Suprapubic skin (tissue), 4 donors: ENCODE measurements around the gene MARCO. TPM values are rescaled to one million over a fixed set of nuclear protein-coding genes. Genes with fewer than 3 reads are reported as not detected.

Source experiments
- DNase-seq, 2 donors: peaks; one replicate each; pipeline ENCODE4 v3.0.0-alpha.2; 2019; ENCODE audit warnings: low spot score in 2 of 2
- H3K27ac ChIP-seq: fragments of 200-600 bp; sonication (generic); one replicate; pipeline ENCODE4 v1.5.1; 2019
- H3K27me3 ChIP-seq: fragments of 200-600 bp; sonication (generic); one replicate; pipeline ENCODE4 v1.5.1; 2019
- H3K36me3 ChIP-seq: fragments of 200-600 bp; sonication (generic); one replicate; pipeline ENCODE4 v1.5.1; 2019
- H3K4me1 ChIP-seq: fragments of 200-600 bp; sonication (generic); one replicate; pipeline ENCODE4 v1.5.1; 2019
- H3K4me3 ChIP-seq: fragments of 200-600 bp; sonication (generic); one replicate; pipeline ENCODE4 v1.5.1; 2019; ENCODE audit warnings: mild to moderate bottlenecking
- H3K9me3 ChIP-seq: fragments of 200-600 bp; sonication (generic); one replicate; pipeline ENCODE4 v1.5.1; 2019
- EP300 ChIP-seq: sonication (generic); formaldehyde crosslinking; IDR thresholded peaks from one replicate; pipeline ENCODE4 v1.6.1; 2017; ENCODE audit warnings: antibody characterized with exemption
- POLR2A ChIP-seq, 2 donors: fragments of 450-650 bp; IDR thresholded peaks; one replicate each; pipeline ENCODE4 v1.6.1; 2017; ENCODE audit warnings: antibody characterized with exemption in 2 of 2, mild to moderate bottlenecking in 2 of 2, moderate library complexity in 2 of 2
- POLR2AphosphoS5 ChIP-seq, 3 donors: sonication (generic); formaldehyde crosslinking; IDR thresholded peaks; one replicate each; pipeline ENCODE4 v1.6.1; 2017; ENCODE audit warnings: antibody characterized with exemption in 3 of 3
- WGBS: methylation state at CpG from one replicate; pipeline ENCODE4 v1.1.5; 2018; 5-methylcytosine and 5-hydroxymethylcytosine counted together
- total RNA-seq, 4 donors: library from RNA; depleted of rRNA; stranded (reverse); fragments of >200 nt; gene quantifications; one replicate each; pipeline ENCODE4 v1.1.0, GENCODE V29; 2016
- TF ChIP-seq, protein P1 (sequence below), 2 donors: fragments of 200-600 bp in 1 of 2; fragments of 450-650 bp in 1 of 2; sonication (generic) in 1 of 2; IDR thresholded peaks; one replicate each; pipeline ENCODE4 v1.5.1; 2016 to 2019; ENCODE audit warnings: antibody characterized with exemption in 2 of 2, mild to moderate bottlenecking in 1 of 2, moderate library complexity in 1 of 2

Gene MARCO
- total RNA-seq, 4 donors from 2014 or later, result 0.68 to 9.1 (median 1.3) TPM

DNA sequence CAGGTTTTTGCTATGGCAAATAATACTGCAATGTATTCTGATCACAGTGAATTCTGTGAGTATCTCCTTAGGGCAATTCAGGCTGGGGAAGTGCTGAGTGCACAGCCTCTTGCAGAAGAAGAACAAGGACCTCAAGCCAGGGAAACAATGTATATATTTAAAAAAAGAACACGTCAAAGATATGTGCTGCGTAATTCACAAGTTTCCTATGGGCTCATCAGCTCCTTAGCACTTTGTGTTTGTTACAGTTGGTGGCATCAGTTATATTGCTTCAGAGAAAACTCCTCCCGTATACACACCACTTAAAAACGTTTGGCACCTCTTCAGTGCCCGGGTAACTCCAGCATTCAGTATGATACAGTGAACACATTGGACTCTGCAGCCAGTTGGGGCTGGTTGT, 16.5 kb upstream of the MARCO start:
- TF ChIP-seq, protein P1, sequence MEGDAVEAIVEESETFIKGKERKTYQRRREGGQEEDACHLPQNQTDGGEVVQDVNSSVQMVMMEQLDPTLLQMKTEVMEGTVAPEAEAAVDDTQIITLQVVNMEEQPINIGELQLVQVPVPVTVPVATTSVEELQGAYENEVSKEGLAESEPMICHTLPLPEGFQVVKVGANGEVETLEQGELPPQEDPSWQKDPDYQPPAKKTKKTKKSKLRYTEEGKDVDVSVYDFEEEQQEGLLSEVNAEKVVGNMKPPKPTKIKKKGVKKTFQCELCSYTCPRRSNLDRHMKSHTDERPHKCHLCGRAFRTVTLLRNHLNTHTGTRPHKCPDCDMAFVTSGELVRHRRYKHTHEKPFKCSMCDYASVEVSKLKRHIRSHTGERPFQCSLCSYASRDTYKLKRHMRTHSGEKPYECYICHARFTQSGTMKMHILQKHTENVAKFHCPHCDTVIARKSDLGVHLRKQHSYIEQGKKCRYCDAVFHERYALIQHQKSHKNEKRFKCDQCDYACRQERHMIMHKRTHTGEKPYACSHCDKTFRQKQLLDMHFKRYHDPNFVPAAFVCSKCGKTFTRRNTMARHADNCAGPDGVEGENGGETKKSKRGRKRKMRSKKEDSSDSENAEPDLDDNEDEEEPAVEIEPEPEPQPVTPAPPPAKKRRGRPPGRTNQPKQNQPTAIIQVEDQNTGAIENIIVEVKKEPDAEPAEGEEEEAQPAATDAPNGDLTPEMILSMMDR (IDR thresholded peaks at IDR 0.05), result no peak
- TF ChIP-seq EP300, result no peak
- no peak for TF ChIP-seq POLR2AphosphoS5 (IDR thresholded peaks at IDR 0.05)
- TF ChIP-seq POLR2A (IDR thresholded peaks at IDR 0.05), result no peak
- peaks cover 7% of the 10 kb centered on the region for H3K27me3 ChIP-seq
- H3K4me1 ChIP-seq, result no peaks in the 10 kb centered on the region
- H3K9me3 ChIP-seq, result no peaks in the 10 kb centered on the region
- no peaks in the 10 kb centered on the region for H3K36me3 ChIP-seq
- 70% methylated on average over 5 of the region's 5 CpGs for WGBS
- DNase-seq, result no peak
- no peak overlapping the region for H3K4me3 ChIP-seq
- H3K27ac ChIP-seq, result no peak overlapping the region

DNA sequence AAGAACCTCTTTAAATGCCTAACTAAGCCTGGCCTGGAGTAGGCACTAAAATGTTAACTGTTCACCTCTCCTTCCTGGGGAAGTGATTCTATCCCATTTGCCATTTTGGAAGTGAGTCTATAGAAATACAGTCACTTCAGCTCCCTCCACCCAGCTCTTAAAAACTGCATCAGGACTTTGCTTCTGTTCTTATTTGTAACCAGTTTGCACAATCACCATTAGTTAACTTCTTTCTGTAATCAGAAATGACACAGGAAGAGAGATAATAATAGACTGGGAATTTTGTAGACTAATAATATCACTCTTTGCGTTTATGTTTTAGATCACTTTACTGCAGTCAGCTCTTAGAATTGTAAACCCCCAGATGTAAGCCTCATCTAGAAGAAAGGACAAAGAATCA, 16.0 kb upstream of the MARCO start:
- no peak overlapping the region for H3K4me3 ChIP-seq
- TF ChIP-seq EP300, result no peak
- TF ChIP-seq, protein P1 (IDR thresholded peaks at IDR 0.05), result no peak
- no peak for TF ChIP-seq POLR2AphosphoS5 (IDR thresholded peaks at IDR 0.05)
- TF ChIP-seq POLR2A (IDR thresholded peaks at IDR 0.05), result no peak
- no peak for DNase-seq
- H3K36me3 ChIP-seq, result no peaks in the 10 kb centered on the region
- no peak overlapping the region for H3K27ac ChIP-seq
- peaks cover 7% of the 10 kb centered on the region for H3K27me3 ChIP-seq
- H3K9me3 ChIP-seq, result no peaks in the 10 kb centered on the region
- no peaks in the 10 kb centered on the region for H3K4me1 ChIP-seq
- WGBS, result 48% methylated on average over 1 of the region's 1 CpG

GRCh38 chr2:118929059-118929458, 12.9 kb upstream of the MARCO start:
- WGBS, result 94% methylated on average over 1 of the region's 1 CpG
- Histone ChIP-seq H3K9me3 (peaks cover 14% of the 10 kb centered on the region), H3K36me3 (no peaks in the 10 kb centered on the region), H3K4me3 (no peak overlapping the region), H3K27ac (no peak overlapping the region), H3K27me3 (peaks cover 7% of the 10 kb centered on the region), H3K4me1 (no peaks in the 10 kb centered on the region)
- TF ChIP-seq POLR2A (IDR thresholded peaks at IDR 0.05) (no peak), POLR2AphosphoS5 (IDR thresholded peaks at IDR 0.05) (no peak), EP300 (no peak)
- TF ChIP-seq, protein P1 (IDR thresholded peaks at IDR 0.05), result no peak
- no peak for DNase-seq

DNA sequence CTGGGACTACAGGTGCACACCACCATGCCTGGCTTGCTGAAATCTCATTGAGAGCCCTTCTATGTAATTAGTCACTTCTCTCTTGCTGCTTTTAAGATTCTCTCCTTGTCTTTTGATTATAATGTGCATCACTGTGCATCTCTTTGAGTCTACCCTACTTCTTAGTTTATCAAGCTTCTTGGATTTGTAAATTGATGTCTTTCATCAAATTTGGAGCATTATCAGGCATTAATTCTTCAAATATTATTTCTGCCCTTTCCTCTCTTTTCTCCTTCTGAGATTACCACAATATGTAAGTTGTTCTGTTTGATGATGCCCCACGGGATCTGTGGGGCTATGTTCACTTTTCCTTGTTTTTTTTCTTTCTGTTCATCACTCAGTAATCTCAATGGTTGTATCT, 9.0 kb upstream of the MARCO start:
- Histone ChIP-seq H3K9me3 (peaks cover 14% of the 10 kb centered on the region), H3K27me3 (no peaks in the 10 kb centered on the region), H3K36me3 (no peaks in the 10 kb centered on the region), H3K4me3 (no peak overlapping the region), H3K27ac (no peak overlapping the region), H3K4me1 (no peaks in the 10 kb centered on the region)
- DNase-seq, result no peak
- TF ChIP-seq EP300 (no peak), POLR2AphosphoS5 (IDR thresholded peaks at IDR 0.05) (no peak), POLR2A (IDR thresholded peaks at IDR 0.05) (no peak)
- TF ChIP-seq, protein P1 (IDR thresholded peaks at IDR 0.05), result no peak
- WGBS, result 44% methylated on average over 1 of the region's 1 CpG

GRCh38 chr2:118936306-118936705, 5.7 kb upstream of the MARCO start:
- no peaks in the 10 kb centered on the region for H3K27me3 ChIP-seq
- TF ChIP-seq, protein P1 (IDR thresholded peaks at IDR 0.05), result no peak
- no peak overlapping the region for H3K27ac ChIP-seq
- no peak for DNase-seq
- WGBS, result 58% methylated on average over 2 of the region's 2 CpGs
- H3K4me1 ChIP-seq, result no peaks in the 10 kb centered on the region
- no peak overlapping the region for H3K4me3 ChIP-seq
- H3K9me3 ChIP-seq, result peaks cover 14% of the 10 kb centered on the region
- no peaks in the 10 kb centered on the region for H3K36me3 ChIP-seq
